Smooth muscle cell of the coronary artery (primary cell): ENCODE measurements around the gene CXCL6. TPM values are rescaled to one million over a fixed set of nuclear protein-coding genes. Genes with fewer than 3 reads are reported as not detected.

ENCODE experiments used
- total RNA-seq: library from RNA; depleted of rRNA; stranded (reverse); fragments of >200 nt; gene quantifications from 2 replicates; pipeline ENCODE4 v1.2.3, GENCODE V29; 2014; ENCODE audit warnings: low replicate concordance

Gene CXCL6
- total RNA-seq, result 0.47 and 8.2 TPM in 2 replicates

DNA sequence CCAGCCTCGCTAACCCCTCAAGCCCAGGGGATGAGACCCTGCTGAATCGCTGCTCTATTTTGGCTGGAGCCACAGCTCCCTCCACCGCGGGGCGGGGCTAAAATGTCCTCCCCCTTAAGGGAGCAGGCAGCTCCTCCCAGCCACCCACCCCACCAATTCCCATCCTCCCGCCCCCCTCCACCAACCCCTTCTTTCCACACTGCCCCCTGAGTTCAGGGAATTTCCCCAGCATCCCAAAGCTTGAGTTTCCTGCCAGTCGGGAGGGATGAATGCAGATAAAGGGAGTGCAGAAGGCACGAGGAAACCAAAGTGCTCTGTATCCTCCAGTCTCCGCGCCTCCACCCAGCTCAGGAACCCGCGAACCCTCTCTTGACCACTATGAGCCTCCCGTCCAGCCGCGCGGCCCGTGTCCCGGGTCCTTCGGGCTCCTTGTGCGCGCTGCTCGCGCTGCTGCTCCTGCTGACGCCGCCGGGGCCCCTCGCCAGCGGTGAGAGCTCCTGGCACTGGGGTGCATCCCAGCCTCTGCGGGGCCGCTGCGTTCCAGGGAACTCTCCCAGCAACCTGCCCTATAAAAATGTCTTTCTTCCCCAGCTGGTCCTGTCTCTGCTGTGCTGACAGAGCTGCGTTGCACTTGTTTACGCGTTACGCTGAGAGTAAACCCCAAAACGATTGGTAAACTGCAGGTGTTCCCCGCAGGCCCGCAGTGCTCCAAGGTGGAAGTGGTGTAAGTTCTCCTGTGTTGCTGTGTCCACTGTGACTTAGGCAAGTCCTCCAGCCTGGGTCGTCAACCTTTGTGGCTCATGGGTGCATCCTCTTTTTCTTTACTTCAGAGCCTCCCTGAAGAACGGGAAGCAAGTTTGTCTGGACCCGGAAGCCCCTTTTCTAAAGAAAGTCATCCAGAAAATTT is at the start of gene CXCL6:
CXCL6 (plus strand) TSS at position 306 of the 907 bp plus-strand sequence; CDS start at position 379, 73 bp downstream.

DNA sequence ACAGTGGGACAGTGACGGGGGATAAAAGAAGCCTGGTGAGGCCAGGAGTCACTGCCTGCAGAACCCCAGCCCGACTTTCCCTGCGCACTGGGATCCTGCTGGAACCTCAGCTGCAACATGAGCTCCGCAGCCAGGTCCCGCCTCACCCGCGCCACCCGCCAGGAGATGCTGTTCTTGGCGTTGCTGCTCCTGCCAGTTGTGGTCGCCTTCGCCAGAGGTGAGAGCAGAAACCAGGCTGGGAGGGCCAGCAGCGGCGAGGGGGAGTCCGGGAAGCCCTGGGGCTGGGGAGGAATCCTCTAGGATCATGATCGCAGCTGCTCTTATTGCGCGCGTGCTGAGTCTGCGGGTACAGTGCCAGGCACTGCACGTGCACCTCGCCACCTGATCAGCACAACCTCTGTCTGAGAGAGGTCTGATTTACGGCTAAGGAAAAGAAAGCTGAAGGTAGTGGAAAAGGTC is 16.8 kb downstream of the CXCL6 start, which contains the start of gene PF4V1:
PF4V1 (plus strand) TSS at position 51 of the 459 bp plus-strand sequence; CDS start at position 118, 67 bp downstream.

DNA sequence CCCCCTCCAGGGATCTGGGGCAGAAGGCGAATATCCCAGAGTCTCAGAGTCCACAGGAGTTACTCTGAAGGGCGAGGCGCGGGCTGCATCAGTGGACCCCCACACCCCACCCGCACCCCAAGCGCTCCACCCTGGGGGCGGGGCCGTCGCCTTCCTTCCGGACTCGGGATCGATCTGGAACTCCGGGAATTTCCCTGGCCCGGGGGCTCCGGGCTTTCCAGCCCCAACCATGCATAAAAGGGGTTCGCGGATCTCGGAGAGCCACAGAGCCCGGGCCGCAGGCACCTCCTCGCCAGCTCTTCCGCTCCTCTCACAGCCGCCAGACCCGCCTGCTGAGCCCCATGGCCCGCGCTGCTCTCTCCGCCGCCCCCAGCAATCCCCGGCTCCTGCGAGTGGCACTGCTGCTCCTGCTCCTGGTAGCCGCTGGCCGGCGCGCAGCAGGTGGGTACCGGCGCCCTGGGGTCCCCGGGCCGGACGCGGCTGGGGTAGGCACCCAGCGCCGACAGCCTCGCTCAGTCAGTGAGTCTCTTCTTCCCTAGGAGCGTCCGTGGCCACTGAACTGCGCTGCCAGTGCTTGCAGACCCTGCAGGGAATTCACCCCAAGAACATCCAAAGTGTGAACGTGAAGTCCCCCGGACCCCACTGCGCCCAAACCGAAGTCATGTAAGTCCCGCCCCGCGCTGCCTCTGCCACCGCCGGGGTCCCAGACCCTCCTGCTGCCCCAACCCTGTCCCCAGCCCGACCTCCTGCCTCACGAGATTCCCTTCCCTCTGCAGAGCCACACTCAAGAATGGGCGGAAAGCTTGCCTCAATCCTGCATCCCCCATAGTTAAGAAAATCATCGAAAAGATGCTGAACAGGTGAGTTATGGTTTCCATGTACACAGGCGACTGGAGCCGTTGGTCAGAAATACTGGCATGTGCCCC is 32.9 kb downstream of the CXCL6 start, which contains the start of gene CXCL1:
CXCL1 (plus strand) TSS at position 264 of the 926 bp plus-strand sequence; CDS start at position 342, 78 bp downstream.

Other genes starting within 250 kb of the CXCL6 start
- gene RASSF6, start 216.2 kb upstream of the CXCL6 start, total RNA-seq, result not detected in 2 replicates
- gene CXCL8, start 96.1 kb upstream of the CXCL6 start, total RNA-seq, result 214 TPM in 1 of 2 replicates, not detected in the other
- gene PF4V1, start 16.6 kb downstream of the CXCL6 start, total RNA-seq, result 3.6 and 10.6 TPM in 2 replicates
- gene CXCL1, start 32.7 kb downstream of the CXCL6 start, total RNA-seq, result 9.9 and 26.6 TPM in 2 replicates
- gene PF4, start 145.3 kb downstream of the CXCL6 start, total RNA-seq, result 0.15 TPM in 1 of 2 replicates, not detected in the other
- not detected in 2 replicates for gene PPBP, start 151.5 kb downstream of the CXCL6 start, total RNA-seq
- 0.08 TPM in 1 of 2 replicates, not detected in the other for gene CXCL5, start 162.0 kb downstream of the CXCL6 start, total RNA-seq
- gene CXCL3, start 202.0 kb downstream of the CXCL6 start, total RNA-seq, result 0.47 and 0.68 TPM in 2 replicates